NCI-H748 treated with DMSO at 0.1 percent for 48 hours (cell line): ENCODE data around the gene NECTIN4.

Experiments used
- DNase-seq: peaks from one replicate; lab custom pipeline; 2025; lab: John Stamatoyannopoulos, UW

The NECTIN4 gene

DNA sequence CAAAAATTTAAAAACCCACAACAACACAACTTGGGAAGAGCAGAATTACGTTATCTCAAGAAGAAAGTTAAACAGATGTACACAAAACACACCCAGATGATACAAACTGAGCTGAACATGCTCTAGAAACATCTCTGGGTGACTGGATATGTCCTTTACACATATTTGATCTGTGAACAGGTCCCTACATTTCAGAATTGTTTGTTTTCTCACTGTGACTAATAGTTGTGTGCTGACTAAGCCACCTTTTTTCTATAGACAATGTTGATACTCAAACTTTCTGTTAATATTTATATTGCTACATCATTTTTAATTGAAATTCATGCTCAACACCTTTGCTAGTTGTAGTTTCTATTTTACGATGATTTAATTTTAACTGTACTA lies 67.4 kb downstream of the NECTIN4 start:
- no peak for DNase-seq

DNA sequence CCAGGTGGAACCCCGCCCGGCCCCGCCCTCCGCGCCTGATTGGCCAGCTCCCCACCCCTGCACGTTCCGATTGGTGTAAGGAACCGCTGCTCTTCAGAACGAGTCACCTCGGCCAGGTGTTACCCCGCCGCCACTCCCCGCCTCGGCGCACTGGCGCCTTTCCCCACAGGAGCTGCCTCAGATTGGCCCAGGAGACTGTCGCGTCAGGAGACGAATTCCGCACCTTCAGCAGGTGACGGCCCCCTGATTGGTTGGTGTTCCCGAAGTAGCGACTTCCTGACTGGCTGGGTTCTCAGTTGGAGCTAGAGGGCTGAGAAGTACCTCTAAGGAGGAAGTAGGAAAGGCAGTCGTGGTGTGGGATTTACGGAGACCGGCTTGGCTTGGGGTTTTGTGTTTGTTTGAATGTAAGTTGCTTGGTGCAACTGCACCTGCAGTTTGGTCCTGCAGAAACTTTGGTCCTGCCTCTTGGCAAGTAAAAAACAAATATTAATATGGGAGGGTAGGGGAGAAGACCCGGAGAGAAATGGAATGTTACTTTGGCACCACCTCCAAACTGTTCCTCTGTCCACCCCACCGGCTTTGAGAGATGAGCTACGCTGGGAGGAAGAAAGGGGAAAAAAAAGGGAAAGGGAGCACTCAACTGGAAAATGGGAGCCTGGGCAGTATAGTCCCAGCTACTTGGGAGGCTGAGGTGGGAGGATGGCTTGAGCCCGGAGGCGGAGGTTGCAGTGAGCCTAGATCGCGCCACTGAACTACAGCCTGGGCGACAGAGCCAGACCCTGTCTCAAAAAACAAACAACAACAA lies 68.0 kb downstream of the NECTIN4 start:
- DNase-seq, result peak; percentile 96
